HL-60 (cell line): ENCODE data around the gene SBF1.

ENCODE experiments used
- GABPA ChIP-seq: IDR thresholded peaks from 2 replicates; pipeline ENCODE4 v1.6.1; 2012; ENCODE audit warnings: low read depth
- POLR2AphosphoS5 ChIP-seq: IDR thresholded peaks from 2 replicates; pipeline ENCODE4 v1.6.1; 2012; ENCODE audit warnings: low read depth
- TF ChIP-seq, protein P1 (sequence below): IDR thresholded peaks from one replicate; pipeline ENCODE4 v1.5.1; 2011; ENCODE audit warnings: low read length, control low read depth, inconsistent platforms; ENCODE audit not compliant: insufficient read depth
- TF ChIP-seq, protein P2 (sequence below): IDR thresholded peaks from 2 replicates; pipeline ENCODE4 v1.6.1; 2012; ENCODE audit warnings: low read depth; ENCODE audit not compliant: insufficient replicate concordance

DNA sequence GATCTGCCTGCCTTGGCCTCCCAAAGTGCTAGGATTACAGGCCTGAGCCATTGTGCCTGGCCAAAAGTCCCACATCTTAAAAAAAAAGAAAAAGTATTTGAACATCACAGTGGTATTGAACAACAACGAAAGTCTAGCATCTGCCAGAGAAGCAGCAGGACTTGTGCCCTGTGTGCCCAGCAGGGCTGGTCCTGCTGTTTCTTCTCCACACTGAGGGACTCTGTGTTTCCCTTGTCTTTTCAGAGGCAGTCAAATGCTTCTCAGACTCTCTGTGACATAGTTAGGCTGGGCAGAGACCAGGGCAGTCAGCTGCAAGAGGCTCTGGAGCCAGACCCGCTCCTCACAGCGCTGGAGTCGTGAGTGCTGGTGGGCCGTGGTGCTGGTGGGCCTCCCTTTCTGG, 56.2 kb downstream of the SBF1 start:
- TF ChIP-seq, protein P1, sequence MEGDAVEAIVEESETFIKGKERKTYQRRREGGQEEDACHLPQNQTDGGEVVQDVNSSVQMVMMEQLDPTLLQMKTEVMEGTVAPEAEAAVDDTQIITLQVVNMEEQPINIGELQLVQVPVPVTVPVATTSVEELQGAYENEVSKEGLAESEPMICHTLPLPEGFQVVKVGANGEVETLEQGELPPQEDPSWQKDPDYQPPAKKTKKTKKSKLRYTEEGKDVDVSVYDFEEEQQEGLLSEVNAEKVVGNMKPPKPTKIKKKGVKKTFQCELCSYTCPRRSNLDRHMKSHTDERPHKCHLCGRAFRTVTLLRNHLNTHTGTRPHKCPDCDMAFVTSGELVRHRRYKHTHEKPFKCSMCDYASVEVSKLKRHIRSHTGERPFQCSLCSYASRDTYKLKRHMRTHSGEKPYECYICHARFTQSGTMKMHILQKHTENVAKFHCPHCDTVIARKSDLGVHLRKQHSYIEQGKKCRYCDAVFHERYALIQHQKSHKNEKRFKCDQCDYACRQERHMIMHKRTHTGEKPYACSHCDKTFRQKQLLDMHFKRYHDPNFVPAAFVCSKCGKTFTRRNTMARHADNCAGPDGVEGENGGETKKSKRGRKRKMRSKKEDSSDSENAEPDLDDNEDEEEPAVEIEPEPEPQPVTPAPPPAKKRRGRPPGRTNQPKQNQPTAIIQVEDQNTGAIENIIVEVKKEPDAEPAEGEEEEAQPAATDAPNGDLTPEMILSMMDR, result no peak
- TF ChIP-seq GABPA, result no peak
- TF ChIP-seq, protein P2, sequence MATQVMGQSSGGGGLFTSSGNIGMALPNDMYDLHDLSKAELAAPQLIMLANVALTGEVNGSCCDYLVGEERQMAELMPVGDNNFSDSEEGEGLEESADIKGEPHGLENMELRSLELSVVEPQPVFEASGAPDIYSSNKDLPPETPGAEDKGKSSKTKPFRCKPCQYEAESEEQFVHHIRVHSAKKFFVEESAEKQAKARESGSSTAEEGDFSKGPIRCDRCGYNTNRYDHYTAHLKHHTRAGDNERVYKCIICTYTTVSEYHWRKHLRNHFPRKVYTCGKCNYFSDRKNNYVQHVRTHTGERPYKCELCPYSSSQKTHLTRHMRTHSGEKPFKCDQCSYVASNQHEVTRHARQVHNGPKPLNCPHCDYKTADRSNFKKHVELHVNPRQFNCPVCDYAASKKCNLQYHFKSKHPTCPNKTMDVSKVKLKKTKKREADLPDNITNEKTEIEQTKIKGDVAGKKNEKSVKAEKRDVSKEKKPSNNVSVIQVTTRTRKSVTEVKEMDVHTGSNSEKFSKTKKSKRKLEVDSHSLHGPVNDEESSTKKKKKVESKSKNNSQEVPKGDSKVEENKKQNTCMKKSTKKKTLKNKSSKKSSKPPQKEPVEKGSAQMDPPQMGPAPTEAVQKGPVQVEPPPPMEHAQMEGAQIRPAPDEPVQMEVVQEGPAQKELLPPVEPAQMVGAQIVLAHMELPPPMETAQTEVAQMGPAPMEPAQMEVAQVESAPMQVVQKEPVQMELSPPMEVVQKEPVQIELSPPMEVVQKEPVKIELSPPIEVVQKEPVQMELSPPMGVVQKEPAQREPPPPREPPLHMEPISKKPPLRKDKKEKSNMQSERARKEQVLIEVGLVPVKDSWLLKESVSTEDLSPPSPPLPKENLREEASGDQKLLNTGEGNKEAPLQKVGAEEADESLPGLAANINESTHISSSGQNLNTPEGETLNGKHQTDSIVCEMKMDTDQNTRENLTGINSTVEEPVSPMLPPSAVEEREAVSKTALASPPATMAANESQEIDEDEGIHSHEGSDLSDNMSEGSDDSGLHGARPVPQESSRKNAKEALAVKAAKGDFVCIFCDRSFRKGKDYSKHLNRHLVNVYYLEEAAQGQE, result no peak
- TF ChIP-seq POLR2AphosphoS5, result no peak
